GM21360 (cell line): ENCODE data around the gene PPIF.
A peak's percentile ranks its signal among the peaks of the same experiment; 100 is the strongest.
"Not testable (repeated sequence)": the region's sequence is repeated elsewhere in the genome, so short reads cannot be mapped to it uniquely, and the experiment has no call there.

Experiments
- ATAC-seq: cut with Tn5 transposase; IDR thresholded peaks from one replicate; pipeline ENCODE4 v1.9.1; 2021; ENCODE audit warnings: mild to moderate bottlenecking, moderate library complexity; ENCODE audit not compliant: unreplicated experiment

Gene PPIF

DNA sequence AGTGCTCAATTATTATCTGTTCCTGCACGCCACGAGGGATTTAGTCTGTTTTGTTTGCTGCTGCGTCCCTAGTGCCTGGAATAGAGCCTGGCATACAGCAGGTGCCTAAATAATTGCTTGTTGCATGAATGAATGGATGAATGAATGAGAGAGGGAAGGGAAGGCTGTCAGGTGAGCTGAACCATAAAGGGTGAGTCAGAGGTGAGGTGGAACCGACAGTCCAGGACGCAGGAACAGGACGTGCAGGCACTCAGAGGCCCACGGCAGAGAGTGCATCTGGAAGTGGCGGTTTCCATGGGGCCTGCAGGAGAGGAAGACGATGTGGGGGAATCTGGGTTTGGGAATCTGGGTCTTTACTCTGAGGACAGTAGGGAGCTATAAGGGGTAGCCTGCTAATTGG lies 17.7 kb upstream of the PPIF start:
- no peak for ATAC-seq

DNA sequence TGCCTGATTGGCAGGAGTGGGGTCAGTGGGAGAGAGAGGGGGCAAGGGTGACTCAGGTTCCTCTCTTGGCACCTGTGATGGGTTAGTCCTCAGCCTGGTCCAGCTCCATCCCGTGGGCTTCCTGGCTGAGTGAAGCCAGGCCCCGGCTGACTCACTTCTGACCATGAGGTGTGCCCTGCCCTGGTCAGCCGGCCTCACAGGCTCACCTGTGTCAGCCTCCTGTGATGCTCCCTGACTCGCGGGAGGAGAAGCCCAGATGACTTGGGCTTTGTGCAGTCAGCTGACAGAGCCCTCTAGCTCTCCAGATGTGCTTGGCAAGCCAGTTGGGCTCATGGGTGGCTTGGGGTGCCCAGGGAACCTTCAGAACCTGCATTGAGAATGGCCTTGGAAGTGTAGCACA lies 16.0 kb upstream of the PPIF start:
- no peak for ATAC-seq

DNA sequence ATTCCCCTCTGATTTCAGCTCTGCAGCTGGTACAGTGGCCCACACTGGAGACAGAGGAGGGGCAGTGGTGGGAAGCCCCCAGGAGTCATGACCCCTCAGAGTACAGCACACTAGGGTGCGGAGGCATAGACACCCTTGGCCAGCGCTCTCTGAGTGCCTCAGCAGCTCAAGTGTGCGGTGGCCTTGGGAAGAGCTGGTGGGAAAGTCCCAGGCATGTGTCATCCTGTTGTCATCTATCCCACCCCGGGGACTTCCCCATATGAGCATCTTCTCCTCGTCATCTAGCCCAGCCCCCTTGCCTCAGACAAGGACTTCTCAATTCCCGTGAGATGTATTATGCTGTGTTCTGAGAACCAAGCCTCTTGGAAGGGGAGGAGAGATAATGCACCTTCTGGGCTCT lies 15.6 kb upstream of the PPIF start:
- ATAC-seq, result peak; percentile 76

DNA sequence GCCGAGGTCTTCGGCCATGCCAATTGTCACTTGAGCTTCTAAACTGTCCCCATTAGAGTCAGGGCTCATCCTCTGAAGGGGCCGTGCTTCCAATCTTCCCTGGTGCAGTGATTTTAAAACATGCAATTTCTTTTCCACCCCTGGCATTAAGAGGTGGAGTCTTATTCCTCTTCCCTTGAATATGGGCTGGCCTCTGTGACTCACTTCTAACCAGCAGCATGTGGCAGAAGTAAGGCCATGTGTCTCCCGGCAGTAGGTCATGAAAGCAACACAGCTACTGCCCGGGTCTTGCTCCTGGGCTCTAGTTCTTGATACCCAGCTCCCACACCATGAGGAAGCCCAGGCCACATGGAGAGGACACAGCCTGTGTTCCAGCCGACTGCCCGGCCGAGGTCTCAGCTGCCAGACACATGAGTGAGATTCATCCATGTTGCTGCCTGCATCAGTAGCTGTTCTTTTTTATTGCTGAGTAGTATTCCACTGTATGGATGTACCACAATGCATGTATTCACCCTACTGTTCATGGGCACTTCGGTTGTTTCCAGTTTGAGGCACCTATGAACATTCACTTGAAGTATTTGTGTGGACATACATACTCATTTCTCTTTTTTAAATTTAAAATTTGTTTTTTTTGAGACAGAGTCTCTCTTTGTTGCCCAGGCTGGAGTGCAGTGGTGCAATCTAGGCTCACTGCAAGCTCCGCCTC lies 14.5 kb upstream of the PPIF start:
- not testable (repeated sequence) for ATAC-seq

DNA sequence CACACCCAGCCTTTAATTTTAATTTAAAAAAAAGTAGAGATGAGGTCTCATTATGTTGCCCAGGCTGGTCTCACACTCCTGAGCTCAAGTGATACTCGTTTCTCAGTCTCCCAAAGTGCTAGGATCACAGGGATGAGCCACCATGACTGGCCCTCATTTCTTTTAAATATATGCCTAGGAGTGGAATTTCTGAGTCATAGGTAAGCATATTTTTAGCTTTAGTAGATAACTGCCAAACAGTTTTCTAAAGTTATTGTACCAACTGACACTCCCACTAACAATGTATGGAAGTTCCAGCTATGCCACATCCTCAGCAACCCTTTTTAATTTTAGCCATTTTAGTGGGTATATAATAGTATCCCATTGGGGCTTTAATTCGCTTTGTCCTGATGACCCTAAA lies 13.8 kb upstream of the PPIF start:
- ATAC-seq, result no peak

DNA sequence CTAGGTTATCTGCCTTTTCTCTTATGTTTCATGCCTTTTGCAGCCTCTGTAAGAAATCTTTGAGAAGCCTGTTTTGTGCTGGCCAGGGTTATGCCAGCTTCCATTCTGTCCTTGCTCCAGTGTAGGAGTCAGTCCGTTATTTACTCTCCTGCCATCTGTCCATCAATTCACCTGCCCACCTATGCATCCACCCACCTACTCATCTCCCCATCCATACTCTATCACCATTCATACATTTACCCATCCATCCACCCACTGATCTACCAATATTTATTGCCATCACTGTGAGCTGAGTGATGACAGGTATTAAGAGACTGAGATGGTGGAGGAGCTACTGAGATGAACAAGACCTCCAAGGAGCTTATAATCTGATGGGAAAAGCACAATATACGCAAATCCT lies 12.7 kb upstream of the PPIF start:
- ATAC-seq, result no peak

DNA sequence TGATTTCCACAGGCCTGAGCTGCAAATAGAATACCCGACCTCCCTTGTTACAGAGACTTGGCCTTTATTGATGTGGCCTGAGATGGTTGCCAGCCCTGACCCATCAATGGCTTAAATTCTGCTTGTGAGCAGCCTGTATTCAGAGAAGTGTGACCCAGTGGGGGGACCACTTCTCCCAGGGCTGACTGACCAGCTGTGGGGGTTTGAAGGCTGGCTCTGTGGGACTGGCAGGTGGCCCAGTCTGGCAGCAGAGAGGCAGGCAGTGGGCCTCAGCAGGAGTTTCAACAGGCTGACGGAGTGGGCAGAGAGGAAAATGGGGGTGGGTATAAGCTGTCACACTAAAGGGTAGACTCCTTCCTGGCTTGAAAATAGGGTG lies 12.2 kb upstream of the PPIF start:
- no peak for ATAC-seq

DNA sequence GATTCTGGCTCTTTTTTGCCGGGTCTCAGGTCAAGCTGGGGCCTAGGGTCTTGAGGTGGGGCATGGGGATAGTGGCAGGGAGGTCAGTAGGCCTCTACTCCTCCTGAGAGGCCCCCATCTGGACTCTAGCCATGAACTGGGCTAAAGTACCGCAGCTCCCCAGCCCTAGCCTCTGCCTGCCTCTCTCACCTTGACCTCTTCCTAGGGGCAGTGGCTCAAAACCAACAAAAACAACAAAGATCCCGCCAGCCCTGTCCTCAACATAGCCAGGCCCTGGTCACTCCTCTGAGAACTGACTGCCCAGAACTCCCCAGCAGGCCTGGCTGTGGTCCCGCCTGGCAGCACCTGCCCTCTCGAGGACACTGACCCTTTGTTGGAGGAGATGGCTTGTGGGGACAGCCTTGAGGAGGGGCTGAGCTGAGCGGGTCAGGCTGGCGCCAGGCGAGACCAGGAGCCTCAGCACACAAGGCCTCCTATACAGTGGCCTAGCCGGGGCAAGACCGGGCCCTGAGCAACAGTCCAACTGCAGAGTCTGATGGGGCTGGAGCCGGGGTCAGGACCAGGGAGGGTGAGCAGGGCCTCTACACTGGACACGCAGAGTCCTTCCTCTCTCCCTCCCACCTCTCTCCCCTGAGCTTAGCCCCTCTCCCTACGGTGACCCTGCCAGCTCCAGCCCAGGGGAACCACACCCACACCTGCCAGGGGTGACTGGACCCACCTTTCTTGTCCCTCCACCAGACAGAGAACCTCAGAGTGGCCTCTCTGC lies 11.6 kb upstream of the PPIF start:
- ATAC-seq, result no peak

DNA sequence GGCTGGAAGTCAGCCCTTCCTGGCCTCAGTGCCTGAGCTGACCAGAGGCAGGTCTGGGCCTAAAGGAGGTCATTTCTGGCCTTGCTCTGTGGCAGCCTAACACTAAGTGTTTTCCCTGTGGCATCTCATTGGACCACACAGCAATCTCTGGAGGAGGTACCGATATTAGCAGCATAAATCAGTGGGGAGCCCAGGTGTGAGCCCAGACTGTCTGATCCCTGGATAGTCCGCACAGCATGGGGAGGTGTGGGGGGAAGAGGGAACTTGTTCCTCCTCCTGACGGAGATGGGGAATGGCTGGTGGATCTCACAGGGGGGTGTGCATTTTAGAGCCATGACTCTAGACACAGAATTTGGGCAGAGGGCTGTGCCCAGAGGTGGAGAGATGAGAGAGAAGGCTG lies 11.0 kb upstream of the PPIF start:
- no peak for ATAC-seq

DNA sequence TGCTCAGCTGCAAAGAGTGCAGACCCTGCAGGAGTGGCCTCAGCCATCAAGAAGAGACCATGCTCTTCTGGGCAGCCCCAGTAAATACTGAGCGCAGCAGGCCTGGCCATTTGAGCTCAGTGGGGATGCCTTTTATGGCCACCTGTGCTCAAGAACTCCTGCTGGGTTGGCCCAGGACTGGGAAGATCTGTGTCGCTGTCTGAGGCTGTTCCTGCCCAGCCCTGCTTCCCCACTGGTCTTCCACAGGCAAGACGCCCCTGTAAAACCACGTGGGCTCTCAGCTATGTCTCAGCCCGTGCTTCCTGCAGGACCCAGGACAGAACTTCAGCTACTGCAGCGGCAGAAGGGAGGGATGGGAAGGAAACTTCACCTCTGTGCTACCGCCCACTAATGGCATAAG lies 10.5 kb upstream of the PPIF start:
- no peak for ATAC-seq

DNA sequence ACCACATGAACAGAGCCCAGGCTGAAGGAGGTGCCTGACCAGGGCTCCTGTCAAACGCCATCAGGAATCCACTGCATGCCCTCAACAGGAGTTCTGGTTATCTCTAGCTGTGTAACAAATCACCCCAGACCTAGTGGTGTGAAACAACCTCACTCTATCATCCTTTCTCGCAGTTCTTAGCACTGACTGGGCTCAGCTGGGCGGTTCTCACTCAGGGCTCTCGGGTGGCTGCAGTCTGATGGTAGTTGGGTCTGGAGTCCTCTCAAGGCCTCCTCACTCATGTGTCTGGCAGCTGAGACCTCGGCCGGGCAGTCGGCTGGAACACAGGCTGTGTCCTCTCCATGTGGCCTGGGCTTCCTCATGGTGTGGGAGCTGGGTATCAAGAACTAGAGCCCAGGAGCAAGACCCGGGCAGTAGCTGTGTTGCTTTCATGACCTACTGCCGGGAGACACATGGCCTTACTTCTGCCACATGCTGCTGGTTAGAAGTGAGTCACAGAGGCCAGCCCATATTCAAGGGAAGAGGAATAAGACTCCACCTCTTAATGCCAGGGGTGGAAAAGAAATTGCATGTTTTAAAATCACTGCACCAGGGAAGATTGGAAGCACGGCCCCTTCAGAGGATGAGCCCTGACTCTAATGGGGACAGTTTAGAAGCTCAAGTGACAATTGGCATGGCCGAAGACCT lies 9.3 kb upstream of the PPIF start:
- not testable (repeated sequence) for ATAC-seq

DNA sequence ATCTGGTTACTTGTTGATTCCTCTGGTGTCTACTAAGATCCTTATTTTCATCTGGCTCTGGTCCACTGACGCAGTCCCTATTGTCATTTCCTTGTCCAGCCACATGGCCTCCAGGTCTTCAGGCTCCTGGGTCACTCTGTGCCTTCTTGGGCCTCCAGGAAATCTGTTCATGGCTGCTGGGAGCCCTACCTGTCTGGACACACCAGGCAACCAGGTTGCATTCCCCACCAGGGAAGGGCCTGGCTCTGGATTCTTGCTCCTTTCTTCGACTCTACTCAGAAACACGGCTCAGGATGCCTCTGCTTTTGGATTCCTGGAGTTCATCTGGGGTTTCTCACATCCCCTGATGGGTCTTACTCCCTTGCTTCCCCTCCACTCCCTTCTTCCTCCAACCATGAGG lies 8.0 kb upstream of the PPIF start:
- ATAC-seq, result no peak

DNA sequence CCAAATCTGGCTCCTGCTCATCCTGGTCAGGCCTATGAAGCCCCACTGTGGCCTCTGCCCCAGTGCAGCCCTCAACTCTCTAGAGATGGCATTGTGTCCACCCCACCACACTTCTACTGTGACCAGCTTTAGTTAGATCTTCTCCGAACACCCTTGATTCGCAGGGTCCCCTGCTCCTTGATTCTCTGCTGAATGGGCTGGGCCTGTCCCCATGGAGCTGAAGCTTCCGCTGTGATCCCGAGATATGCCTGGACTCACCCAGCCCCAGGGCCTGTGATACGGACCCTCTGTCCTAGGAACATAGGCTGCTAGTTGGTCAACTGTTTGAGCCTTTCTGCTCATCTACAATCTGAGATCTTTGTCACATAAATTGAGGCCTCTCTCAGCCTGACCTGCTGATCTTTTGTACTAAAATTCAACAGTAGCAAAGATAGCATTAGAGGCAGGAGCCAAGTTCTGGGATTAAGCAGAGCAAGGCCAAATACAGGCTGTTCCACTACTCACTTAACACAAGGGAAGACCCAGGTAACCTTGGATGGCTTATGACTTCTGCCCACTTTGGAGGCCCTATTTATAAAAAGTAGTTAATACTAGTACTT lies 6.5 kb upstream of the PPIF start:
- no peak for ATAC-seq

DNA sequence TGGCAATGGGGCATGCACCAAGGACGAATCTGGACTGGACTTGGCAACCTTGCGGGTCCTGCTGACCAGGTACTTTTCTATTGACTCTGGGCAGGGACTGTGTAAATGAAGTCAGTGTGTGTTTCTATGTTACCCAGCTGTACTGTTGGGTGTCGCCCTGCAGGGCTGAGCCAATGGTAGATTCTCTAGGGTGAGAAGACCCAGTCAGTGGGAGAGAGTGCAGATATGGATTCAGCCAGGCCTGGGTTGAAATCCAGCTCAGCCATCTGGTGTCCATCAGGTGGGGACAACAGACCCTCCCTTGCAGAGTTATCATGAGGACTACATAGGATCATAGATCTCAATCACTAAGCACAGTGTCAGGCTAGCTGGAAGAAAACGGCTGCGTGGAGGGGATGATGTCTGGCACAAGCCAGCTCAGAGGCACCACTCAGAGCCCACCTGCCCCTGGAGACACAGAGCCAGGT lies 4.9 kb upstream of the PPIF start:
- no peak for ATAC-seq

DNA sequence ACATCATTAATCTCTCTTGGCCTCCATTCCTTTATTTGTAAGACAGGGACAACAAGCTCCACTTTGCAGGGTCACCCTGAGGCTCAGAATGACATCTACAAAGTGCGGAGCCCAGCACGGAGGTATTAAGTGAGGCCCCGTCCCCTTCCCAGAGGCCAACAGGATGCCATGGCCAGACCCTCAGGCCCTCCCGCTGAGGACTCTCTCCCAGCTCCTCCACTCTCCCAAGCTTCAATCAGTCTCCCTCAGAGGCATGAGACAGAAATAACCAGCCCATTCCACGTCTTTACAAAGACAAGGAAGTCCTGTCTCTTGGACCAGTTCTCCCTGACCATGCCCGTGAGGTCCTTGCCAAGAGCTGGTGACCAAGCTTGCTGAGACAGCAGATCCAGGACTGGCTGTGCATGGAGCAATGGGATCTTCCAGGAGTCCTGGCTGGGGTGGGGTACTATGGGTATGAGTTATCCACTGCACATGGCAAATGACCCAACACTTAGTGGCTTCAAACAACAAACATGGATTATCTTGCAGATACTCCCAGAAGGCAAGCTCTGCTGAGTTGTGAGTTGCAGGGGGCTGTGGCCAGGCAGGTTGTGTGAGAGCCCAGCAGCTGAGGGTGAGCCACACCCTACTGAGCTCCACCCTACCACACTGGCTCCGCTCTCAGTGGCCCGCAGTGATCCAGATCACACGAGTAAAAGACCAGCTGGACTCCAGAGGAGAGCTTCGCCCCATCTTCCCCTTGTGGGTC lies 4.3 kb upstream of the PPIF start:
- no peak for ATAC-seq

DNA sequence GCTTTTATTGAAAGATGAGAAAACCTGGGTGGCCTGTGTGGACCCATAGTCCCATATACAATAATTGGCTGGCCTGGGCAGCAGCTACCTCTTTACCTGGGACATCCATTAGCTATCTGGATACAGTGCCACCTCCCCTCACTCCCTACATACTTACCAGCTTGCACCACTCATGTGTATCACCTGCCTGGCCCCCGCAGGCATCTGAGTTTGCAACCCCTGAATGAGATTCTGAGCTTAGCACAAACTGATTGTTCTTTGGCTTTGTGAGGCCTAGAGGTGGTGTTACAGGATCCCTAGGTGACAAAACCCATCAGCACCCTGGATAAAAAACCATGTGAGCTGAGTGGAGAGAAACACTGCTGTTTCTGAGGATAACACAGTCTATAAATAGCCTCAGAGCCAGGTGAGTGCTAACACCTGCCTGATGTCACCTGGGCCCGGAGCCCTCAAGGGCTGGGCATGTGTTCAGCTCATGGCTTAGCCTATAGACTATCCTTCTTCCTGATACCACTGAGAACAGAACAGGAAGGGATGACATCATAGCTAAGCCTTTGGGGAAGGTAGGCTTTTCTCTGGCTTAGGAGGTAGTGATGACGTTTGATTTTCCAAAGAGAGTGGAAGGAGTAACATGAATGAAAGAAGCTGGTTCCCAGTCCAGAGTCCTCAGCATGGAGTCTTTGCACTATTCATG lies 2.6 kb upstream of the PPIF start:
- ATAC-seq, result no peak

DNA sequence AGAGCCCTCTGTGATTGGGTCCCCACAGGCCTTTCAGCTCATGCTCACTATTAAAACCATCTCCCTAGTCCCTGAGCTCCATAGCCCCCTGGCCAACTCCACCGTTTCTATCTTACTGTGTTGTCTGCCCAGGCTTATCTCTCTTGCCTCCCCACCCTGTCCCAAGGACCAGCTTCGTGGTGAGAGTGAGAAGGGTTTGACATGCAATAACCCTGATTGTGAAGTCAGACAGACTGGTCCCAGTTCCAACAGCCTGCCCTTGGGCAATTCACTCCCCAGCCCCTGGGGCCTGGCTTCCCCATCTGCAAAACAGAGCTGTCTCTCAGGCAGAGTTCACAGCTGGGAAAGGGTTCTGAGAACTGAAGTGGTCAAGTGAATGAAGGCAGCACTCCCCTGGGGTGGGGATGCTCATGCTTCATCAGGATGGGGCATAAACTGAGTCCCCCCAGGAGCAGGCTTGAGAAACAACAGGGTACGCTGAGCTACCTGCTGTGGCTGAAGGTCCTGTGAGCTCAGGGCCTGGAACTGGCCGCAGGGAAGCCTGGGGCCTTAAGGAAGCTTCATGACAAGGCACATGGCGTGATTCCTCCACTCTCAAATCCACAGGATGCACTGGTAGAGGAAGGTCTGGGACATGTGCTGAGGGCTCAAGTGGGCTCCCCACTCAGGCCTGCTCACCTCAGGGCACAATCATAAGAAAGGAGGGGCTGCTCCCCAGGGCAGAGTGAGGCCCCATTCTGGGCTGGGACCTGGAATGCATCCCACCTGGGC lies 1.8 kb upstream of the PPIF start:
- no peak for ATAC-seq

DNA sequence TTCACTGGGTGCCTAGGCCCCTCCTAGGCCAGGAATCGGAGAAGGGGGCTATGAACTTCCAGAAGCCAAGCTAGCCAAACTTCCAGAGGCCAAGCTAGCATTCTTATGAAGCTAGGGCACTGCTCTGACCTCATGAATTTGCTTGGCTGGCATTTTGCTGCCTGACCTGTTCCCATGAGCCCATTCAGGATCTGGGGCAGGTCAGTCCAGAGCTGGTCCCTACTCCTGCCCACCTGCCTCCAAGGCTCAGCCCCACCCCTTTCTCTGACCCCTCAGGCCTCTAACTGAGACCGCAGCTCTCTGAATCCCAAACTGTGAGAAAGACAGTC lies 1.3 kb upstream of the PPIF start:
- ATAC-seq, result no peak

DNA sequence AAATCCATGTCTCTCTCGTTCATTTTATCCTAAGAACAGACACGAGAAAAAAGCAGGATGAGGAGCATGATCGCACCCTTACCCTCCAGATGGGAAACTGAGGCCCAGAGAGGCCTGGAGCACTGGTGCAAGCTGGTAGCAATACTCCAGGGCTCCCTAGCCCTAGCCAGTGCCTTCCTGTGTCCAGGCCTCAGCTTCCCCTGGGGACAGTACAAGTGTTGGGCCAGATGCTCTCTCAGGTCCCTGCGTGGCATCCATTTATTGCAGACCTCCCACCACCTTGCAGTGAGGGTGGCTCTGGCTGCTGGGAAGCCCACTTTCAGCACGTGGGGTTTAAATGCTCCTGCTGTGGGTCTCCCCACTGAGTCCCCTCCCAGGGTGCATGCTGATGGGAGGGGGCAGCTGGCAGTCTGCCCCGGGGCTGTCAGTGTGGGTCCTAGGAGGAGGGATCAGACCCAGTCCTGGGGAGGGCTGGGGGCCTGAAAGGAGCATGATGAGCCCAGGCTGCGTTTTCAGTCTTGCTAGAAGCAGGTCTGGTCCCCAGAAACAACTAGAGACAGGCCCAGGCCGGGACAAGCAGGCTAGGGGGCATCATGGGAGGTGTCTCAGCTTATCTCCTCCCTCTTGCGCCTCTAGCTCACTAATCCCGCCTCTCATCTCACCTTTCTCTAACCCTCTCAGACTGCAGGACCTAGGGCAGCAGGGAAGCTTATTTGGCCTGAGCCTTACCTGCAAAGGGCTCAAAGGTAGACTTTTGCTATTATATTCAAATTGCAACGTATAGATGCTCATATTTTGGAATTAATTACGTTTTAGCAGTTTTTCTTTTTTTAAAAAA lies 662 bp upstream of the PPIF start:
- ATAC-seq, result no peak
